GM12892 (cell line): Measurements from ENCODE around the gene ZNF438.
"Not testable (repeated sequence)": the region's sequence is repeated elsewhere in the genome, so short reads cannot be mapped to it uniquely, and the experiment has no call there.

Experiments
- POLR2AphosphoS5 ChIP-seq: IDR thresholded peaks from 2 replicates; pipeline ENCODE4 v1.6.1; 2011; ENCODE audit warnings: low read depth, low read length, control low read depth
- TAF1 ChIP-seq: IDR thresholded peaks from 2 replicates; pipeline ENCODE4 v1.6.1; 2011; ENCODE audit warnings: low read depth, mild to moderate bottlenecking, control low read depth, low read length, borderline replicate concordance

DNA sequence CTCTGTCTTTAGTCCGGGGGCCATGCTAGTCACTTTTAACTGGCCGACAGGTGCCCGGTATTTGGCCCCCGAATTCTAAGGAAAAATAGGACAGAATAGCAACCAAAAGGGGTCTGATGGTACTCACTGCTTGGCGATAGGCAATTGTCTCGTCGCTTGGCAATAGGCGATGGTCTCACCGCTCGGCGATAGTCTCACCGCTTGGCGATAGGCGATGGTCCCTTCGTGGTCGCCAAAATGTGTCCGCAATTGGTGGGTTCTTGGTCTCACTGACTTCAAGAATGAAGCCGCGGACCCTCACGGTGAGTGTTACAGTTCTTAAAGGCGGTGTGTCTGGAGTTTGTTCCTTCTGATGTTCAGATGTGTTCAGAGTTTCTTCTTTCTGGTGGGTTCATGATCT, 130.2 kb downstream of the ZNF438 start:
- TF ChIP-seq POLR2AphosphoS5, TAF1: not testable (repeated sequence)
